Activated CD4-positive, CD25-positive, alpha-beta regulatory T cell treated with anti-CD3 and anti-CD28 coated beads, Interleukin-2, amount 50 U/mL, for 72 hours (primary cell): ENCODE results near the gene UNC93B1.

Experiments used
- DNase-seq: peaks from one replicate; pipeline ENCODE4 v3.0.0; 2021

The UNC93B1 gene

DNA sequence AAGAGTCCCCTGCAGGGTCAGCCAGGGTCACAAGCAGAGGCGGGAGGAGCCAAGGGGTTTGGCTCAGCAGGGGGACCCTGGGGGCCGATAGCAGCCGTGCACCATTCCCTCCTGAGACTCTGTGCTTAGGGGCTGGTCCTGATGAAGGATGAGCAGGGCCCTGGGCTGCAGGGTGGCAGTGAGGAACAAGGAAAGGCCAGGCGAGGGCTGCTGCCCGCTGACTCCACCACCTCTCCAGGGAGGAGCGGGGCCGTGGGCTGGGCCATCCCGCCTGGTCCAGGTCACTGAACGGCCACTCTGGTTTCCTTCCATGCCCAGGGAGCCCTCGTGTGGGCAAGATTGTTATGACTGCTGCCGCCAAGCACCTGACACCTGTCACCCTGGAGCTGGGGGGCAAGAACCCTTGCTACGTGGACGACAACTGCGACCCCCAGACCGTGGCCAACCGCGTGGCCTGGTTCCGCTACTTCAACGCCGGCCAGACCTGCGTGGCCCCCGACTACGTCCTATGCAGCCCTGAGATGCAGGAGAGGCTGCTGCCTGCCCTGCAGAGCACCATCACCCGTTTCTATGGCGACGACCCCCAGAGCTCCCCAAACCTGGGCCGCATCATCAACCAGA lies 17.4 kb upstream of the UNC93B1 start:
- DNase-seq, result no peak

GRCh38 chr11:68020575-68020974 lies 16.7 kb upstream of the UNC93B1 start:
- no peak for DNase-seq

- DNase-seq, result no peak
Measured at GRCh38 chr11:68019486-68019885, 15.6 kb upstream of the UNC93B1 start.

- no peak for DNase-seq
Measured at GRCh38 chr11:68018730-68019190, 14.9 kb upstream of the UNC93B1 start.

GRCh38 chr11:68017980-68018729 lies 14.3 kb upstream of the UNC93B1 start:
- no peak for DNase-seq

DNA sequence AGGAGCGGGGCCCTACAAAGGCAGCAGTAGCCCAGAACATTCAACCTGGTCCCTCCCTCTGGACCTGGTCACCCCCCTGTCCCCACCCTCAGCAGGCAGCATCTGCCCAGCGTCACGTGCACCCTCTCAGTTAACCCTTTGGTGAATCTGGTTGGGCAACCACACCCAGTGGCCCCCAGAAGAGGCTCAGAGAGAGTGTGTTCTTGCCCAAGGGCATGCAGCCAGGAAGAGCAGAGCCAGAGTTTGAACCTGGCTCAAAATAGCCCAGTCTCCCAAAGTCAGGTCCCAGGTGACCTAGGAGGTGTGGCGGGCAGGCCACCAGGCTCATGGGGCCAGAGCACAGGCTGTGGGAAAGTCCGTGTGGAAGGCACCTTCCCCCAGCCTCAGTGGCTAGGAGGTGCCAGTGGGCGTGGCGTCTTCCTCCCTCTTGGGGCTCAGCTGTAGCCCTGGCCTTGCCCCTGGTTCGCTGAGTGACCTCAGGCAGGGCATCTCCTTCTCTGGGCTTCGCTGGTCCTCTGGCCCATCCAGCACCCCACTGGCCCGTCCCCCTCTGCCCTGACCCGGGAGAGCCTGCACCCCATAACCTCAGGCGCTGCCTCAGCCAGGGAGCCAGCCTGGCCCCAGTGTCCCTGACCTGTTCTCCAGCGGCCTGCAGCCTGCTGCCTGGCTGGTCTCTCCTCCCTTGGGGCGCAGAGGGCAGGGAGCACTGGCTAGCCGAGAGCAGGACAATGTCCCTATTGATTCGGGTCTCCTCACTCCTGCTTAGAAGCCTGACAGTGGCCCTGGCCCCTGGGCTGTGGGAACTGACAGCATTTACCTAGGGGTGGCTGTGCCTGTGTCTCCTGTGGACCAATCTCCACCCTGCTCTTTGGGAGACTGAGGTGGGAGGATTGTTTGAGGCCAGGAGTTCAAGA lies 13.3 kb upstream of the UNC93B1 start:
- DNase-seq, result no peak

GRCh38 chr11:68016161-68016903 lies 12.4 kb upstream of the UNC93B1 start:
- no peak for DNase-seq

GRCh38 chr11:68015467-68015866 lies 11.6 kb upstream of the UNC93B1 start:
- no peak for DNase-seq

GRCh38 chr11:68014947-68015447 lies 11.1 kb upstream of the UNC93B1 start:
- DNase-seq, result no peak

DNA sequence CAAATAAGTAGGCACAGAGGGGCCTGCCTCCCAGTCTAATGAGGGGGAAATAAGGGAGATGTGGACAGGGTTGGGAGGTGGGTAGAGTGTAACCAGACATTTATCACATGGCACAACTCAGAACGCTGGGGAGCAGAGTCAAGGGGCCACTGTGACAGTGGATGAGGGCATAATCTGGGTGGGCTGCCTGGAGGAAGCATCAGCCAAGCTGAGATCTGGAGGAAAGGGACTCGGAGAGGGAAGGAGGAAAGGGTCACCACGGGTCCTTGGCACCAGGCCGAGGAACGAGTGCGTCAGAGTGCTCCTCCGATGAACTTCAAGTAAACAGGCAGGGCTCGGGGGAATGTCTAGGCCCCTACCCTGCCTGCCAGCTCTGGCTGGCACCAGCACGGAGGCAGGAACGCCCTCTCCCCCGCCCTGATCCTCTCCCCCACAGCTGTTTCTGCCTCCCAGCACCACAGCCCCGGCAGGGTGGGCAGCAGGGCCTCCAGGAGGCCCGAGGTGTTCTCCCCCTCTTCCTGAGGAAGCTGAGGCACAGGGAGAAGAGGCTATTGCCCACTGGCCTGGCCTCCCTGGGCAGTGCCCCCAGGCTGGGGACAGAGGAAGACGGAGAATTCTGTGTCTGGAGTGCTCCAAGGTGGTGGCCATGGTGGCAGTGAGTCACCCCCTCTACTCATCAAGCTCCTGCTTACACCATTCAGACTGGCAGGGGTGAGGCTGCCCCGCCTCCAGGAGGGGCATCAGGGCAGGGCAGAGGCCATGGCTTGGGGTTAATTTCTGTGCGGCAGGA lies 10.5 kb upstream of the UNC93B1 start:
- no peak for DNase-seq

GRCh38 chr11:68013611-68014156 lies 9.8 kb upstream of the UNC93B1 start:
- DNase-seq, result no peak

DNA sequence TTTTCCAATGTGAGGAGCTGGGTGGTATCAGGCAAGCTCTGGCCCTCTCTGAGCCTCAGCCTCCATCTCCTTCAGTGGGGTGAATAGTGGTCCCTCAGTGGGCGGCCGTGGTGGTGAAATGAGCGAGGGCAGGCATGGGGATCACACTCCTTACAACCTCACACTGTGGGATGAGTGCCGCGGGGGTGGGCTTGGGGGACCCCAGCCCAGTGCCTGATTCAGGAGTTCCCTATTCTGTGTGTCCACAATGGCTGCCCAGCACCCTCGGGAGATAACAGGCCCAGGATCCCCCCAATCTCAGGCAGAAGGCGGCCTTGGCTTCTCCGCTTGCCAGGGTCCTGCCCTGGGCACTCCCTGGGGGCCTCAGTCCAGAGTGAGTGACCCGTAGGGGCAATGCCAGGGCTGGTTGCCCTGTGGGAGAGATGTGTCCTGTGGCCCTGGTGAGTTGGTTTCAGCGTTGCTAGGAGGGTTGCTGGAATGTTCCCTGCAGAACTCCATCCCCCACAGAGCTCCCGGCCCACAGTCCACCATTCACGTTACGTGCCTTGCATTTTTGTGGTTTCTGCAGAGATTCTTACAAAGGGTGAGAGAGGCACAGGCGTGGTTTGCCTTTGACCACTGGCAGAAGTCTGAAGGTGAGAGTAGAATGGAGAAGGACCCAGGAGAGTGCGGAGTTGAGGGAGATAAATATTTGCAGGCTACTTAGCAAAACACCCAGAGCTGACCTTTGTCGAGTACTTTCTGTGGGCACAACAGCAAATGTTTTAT lies 9.1 kb upstream of the UNC93B1 start:
- no peak for DNase-seq

DNA sequence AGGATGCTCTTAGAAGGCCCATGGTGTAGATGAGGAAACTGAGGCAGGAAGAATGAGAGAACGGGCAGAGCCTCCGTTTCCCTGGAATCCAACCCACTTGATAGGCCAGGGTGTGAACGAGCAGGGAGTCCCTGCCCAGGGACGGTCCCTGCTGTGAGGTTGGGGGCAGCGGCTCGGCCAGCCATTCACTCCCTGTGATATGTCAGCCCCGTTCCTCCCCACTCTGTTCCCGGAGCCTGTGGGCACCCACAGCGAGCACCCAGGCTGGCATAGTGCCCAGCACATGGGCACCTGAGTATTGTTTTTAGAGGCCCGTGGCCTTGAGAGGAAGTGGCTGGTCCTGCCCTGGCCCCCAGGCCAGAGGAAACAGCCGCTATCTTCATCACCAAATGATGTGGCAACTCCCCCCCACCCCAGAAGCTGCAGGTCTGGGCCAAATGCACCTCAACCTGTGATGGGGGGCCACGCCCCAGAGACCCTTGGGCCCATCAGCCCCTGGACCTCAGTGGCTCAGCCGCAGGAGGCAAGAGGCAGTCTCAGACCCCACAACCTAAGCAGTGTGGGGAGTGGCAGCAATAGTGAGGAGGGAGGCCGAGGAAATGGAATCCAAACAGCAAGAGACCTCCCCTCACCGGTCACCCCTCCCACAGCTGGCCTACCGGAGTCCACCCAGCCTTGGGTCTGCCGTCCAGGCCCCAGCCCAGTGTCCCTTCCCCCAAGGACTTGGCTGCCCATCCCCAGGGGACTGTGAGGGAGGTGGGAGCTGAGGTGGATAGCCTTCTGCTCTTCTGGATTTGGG lies 8.3 kb upstream of the UNC93B1 start:
- no peak for DNase-seq

- no peak for DNase-seq
Measured at GRCh38 chr11:68011051-68011943, 7.4 kb upstream of the UNC93B1 start.

- DNase-seq, result no peak
Measured at GRCh38 chr11:68010090-68011041, 6.5 kb upstream of the UNC93B1 start, which contains the start of gene ALDH3B1. Gene ALDH3B1 (plus strand): TSS chr11:68010327. CDS start chr11:68015298, 4,971 bp downstream.

DNA sequence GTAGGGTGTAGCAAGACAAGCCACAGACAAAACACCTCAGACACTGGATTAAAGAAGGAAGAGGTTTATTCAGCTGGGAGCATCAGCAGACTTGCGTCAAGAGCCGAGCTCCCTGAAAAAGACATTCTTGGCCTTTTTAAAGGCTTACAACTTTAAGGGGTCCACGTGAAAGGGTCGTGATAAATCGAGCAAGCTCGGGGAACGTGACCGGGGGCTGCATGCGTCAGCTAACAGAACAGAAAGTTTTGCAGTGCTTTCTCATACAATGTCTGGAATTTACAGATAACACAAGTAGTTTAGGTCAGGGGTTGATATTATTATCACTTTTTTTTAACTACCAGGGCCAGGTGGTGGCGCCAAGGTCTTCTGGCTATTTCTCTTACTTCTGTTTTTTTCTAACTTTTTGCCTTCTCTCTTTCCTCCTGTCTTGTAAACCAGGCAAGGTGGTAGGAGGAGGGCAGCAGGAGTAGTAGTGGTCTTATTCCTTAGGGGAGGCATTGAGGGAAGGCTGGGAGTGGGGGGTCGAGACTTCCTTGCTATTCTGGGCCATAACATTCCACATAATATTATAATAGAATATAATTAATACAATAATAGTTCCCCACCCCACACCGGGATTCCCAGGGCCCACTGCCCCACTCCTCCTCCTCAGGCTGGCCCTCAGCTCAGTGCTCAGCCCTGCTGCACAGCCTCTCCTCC lies 5.6 kb upstream of the UNC93B1 start:
- DNase-seq, result no peak
